LNCaP clone FGC (cell line): Measurements from ENCODE around the gene PCMT1.

ENCODE experiments used
- DNase-seq: peaks from one replicate; pipeline ENCODE4 v3.0.0-alpha.2; 2011; ENCODE audit warnings: low read depth
- H3K4me3 ChIP-seq: 2 replicates; pipeline ENCODE4 v1.5.1; 2011; ENCODE audit warnings: mild to moderate bottlenecking, low read depth, low read length, control low read depth
- TF ChIP-seq, protein P1 (sequence below): IDR thresholded peaks from 2 replicates; pipeline ENCODE4 v1.5.1; 2012; ENCODE audit warnings: mild to moderate bottlenecking; ENCODE audit not compliant: control insufficient read depth, insufficient read depth; ENCODE audit errors: extremely low read depth

Gene PCMT1

GRCh38 chr6:149717588-149718458 lies 31.7 kb upstream of the PCMT1 start, which contains the start of gene LATS1:
LATS1 (minus strand) TSS chr6:149718101; CDS start chr6:149702126, 15,975 bp downstream.
- peak; percentile 81 for DNase-seq
- peak within 1 kb of the TSS; percentile 91 for H3K4me3 ChIP-seq
- TF ChIP-seq, protein P1, sequence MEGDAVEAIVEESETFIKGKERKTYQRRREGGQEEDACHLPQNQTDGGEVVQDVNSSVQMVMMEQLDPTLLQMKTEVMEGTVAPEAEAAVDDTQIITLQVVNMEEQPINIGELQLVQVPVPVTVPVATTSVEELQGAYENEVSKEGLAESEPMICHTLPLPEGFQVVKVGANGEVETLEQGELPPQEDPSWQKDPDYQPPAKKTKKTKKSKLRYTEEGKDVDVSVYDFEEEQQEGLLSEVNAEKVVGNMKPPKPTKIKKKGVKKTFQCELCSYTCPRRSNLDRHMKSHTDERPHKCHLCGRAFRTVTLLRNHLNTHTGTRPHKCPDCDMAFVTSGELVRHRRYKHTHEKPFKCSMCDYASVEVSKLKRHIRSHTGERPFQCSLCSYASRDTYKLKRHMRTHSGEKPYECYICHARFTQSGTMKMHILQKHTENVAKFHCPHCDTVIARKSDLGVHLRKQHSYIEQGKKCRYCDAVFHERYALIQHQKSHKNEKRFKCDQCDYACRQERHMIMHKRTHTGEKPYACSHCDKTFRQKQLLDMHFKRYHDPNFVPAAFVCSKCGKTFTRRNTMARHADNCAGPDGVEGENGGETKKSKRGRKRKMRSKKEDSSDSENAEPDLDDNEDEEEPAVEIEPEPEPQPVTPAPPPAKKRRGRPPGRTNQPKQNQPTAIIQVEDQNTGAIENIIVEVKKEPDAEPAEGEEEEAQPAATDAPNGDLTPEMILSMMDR: no peak

DNA sequence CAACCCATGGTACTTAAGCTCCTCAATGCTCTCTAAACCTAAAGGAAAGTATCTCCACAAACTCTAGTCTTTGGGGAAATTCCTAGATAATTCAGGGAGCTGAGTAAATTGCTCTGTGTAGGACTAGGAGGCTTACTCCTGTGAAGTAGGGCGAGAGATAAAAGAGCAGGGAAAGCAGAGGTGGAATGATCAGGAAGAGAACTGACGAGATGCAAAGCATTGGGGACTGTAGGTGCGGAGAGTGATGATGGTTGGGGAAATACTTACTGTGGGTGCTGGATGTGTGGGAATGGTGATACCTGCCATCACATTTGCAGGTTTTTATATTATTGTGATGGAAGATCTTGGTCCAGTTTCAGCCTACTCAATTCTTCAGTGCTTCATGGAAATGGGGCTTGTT lies 30.0 kb upstream of the PCMT1 start:
- no peak overlapping the region for H3K4me3 ChIP-seq
- TF ChIP-seq, protein P1: no peak
- no peak for DNase-seq

- TF ChIP-seq, protein P1: no peak
- H3K4me3 ChIP-seq: no peak overlapping the region
- no peak for DNase-seq
These were observed 26.3 kb upstream of the PCMT1 start for GRCh38 chr6:149723262-149723661.

DNA sequence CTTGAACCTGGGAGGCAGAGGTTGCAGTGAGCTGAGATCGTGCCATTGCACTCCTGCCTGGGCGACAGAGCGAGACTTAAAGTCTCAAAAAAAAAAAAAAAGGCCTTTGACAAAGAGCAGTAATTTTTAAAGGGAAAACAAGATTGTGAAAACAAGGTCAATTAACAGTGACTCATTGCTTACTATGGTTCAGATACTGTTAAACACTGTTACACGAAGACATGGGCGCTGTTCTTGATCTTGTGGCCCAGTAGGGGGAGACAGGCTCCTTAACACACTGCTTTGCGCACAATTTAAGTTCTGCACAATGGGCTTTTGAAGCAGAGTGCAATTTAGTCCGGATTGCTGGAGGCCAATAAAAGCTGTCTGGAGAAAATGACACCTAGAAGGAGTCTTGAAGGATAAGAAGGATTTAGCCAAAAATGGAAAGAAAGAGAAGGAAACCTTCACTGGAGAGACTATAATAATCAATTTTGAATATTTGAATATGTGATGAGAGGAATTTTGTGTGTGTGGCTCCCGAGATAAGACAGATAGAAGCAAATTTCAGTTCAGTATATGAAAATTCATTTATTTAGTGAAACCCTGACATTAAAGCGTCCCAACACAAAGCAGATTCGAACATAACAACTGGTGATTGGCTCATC lies 25.6 kb upstream of the PCMT1 start:
- TF ChIP-seq, protein P1: peak; percentile 90
- no peak for DNase-seq
- no peak overlapping the region for H3K4me3 ChIP-seq

GRCh38 chr6:149725785-149726184 lies 23.8 kb upstream of the PCMT1 start:
- no peak for DNase-seq
- H3K4me3 ChIP-seq: no peak overlapping the region
- TF ChIP-seq, protein P1: no peak

DNA sequence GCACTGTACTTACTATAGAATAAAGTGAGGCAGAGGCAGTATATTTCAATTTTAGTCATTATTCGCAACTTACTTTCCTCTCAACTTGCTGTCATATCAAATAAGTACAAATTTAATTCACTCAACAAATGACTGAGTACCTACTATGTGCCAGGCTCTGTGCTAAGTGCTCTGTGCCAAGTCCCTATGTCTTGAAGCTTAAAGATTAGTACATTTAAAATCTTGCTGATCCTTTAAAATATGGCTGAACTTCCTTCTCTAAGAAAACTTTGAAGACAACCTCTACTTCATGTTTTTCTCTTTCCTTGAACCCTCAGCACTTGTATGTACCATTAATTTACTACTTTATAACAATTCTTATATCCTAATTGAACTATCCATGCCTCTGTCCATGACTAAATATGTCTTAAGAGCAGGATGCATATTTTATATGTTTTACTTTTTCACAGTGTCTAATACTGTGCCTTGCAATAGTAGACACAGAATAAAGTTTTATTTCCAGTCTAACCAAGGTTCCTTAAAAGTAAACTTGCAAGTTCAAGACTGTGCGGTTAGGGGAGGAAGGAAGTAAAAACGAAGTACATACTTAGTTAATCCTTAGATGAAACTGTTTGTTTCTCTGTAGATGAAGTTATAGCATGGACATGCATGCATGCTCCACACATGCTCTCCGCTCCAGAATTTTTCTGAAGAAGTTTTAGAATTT lies 21.6 kb upstream of the PCMT1 start:
- no peak for DNase-seq
- no peak overlapping the region for H3K4me3 ChIP-seq
- TF ChIP-seq, protein P1: no peak
